ENCODE measurements around the gene PI4KA.
"Not testable (repeated sequence)": the region's sequence is repeated elsewhere in the genome, so short reads cannot be mapped to it uniquely, and the experiment has no call there.

DNA sequence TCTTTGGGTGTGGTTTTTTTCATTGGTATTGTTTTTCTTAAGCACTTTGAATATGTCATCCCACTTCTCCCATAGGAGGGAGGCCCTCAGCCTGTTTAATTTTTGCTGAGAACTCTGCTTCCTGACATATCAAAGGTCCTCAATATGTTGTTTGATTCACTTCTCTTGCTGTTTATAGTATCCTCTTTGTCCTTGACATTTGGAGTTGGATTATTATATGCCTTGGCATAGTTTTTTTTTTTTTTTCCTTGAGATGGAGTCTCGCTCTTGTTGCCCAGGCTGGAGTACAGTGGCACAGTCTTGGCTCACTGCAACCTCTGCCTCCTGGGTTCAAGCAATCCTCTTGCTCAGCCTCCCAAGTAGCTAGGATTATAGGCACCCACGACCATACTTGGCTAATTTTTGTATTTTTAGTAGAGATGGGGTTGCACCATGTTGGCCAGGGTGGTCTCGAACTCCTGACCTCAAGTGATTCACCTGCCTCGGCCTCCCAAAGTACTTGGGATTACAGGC lies 196.0 kb downstream of the PI4KA start:
- TF ChIP-seq, protein P1, sequence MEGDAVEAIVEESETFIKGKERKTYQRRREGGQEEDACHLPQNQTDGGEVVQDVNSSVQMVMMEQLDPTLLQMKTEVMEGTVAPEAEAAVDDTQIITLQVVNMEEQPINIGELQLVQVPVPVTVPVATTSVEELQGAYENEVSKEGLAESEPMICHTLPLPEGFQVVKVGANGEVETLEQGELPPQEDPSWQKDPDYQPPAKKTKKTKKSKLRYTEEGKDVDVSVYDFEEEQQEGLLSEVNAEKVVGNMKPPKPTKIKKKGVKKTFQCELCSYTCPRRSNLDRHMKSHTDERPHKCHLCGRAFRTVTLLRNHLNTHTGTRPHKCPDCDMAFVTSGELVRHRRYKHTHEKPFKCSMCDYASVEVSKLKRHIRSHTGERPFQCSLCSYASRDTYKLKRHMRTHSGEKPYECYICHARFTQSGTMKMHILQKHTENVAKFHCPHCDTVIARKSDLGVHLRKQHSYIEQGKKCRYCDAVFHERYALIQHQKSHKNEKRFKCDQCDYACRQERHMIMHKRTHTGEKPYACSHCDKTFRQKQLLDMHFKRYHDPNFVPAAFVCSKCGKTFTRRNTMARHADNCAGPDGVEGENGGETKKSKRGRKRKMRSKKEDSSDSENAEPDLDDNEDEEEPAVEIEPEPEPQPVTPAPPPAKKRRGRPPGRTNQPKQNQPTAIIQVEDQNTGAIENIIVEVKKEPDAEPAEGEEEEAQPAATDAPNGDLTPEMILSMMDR (conservative IDR thresholded peaks at IDR 0.05) = not testable (repeated sequence)
- TF ChIP-seq ZFX (IDR thresholded peaks at IDR 0.05) = not testable (repeated sequence)

Data from C4-2B (cell line).